Measurements from ENCODE around the gene ASCC1. TPM values are rescaled to one million over a fixed set of nuclear protein-coding genes. Genes with fewer than 3 reads are reported as not detected.
A peak's percentile ranks its signal among the peaks of the same experiment; 100 is the strongest.

ASCC1 gene
- total RNA-seq, 1 experiment from 2014 or later: 51.3 TPM

GRCh38 chr10:72126184-72126871 lies 89.7 kb downstream of the ASCC1 start:
- CTCF ChIA-PET: interaction anchor here (0.6 to 3.2 kb wide), 21 partner anchors 10 to 1031 kb away, joined by 3 to 11 read pairs (median 3); partner anchors contain the start of gene DDIT4
- no peaks in the 10 kb centered on the region for H3K27me3 Mint-ChIP-seq (ENCODE audit: unreplicated experiment)
- H3K27ac Mint-ChIP-seq (ENCODE audit: unreplicated experiment): no peak overlapping the region
- H3K36me3 Mint-ChIP-seq (ENCODE audit: insufficient read depth, unreplicated experiment): peaks cover 4% of the 10 kb centered on the region
- BruUV-seq (replicated peaks): no TSS peak
- no peak overlapping the region for H3K4me3 Mint-ChIP-seq (ENCODE audit: low read depth, unreplicated experiment)
- intact Hi-C loops (cut with micrococcal nuclease; ENCODE audit: unreplicated experiment): loop anchor here (1.0 to 2.0 kb wide), 3 partner anchors 78 to 208 kb away; no protein-coding TSS in a partner anchor
- peaks cover 32% of the 10 kb centered on the region for H3K4me1 Mint-ChIP-seq (ENCODE audit: low read depth, unreplicated experiment)
- DNase-seq: peak; percentile 24
- TF ChIP-seq CTCF (IDR thresholded peaks at IDR 0.05; ENCODE audit: unreplicated experiment): no peak
- H3K9me3 Mint-ChIP-seq (ENCODE audit: low read depth, unreplicated experiment): no peaks in the 10 kb centered on the region

- Mint-ChIP-seq H3K27ac (ENCODE audit: unreplicated experiment) (no peak overlapping the region), H3K9me3 (ENCODE audit: low read depth, unreplicated experiment) (no peaks in the 10 kb centered on the region)
These were observed 91.1 kb downstream of the ASCC1 start for GRCh38 chr10:72124989-72125388.

GRCh38 chr10:72124381-72124780 lies 91.7 kb downstream of the ASCC1 start:
- Mint-ChIP-seq H3K36me3 (ENCODE audit: insufficient read depth, unreplicated experiment) (peaks cover 4% of the 10 kb centered on the region), H3K4me1 (ENCODE audit: low read depth, unreplicated experiment) (peaks cover 32% of the 10 kb centered on the region), H3K27ac (ENCODE audit: unreplicated experiment) (no peak overlapping the region), H3K9me3 (ENCODE audit: low read depth, unreplicated experiment) (no peaks in the 10 kb centered on the region), H3K4me3 (ENCODE audit: low read depth, unreplicated experiment) (no peak overlapping the region), H3K27me3 (ENCODE audit: unreplicated experiment) (no peaks in the 10 kb centered on the region)
- CTCF ChIA-PET: interaction anchor here (0.6 to 0.8 kb wide), 3 partner anchors 29 to 207 kb away, joined by 3 to 7 read pairs (median 5); no protein-coding TSS in a partner anchor
- intact Hi-C loops (cut with micrococcal nuclease; ENCODE audit: unreplicated experiment): no loop called here
- no peak for TF ChIP-seq CTCF (IDR thresholded peaks at IDR 0.05; ENCODE audit: unreplicated experiment)
- no peak for DNase-seq
- no TSS peak for BruUV-seq (replicated peaks)

More at GRCh38 chr10:72124989-72125388, 91.1 kb downstream of the ASCC1 start:
- CTCF ChIA-PET: interaction anchor here (0.7 to 3.2 kb wide), 5 partner anchors 27 to 210 kb away, joined by 3 to 11 read pairs (median 6); no protein-coding TSS in a partner anchor
- intact Hi-C loops (cut with micrococcal nuclease; ENCODE audit: unreplicated experiment): no loop called here
- TF ChIP-seq CTCF (IDR thresholded peaks at IDR 0.05; ENCODE audit: unreplicated experiment): no peak
- H3K4me3 Mint-ChIP-seq (ENCODE audit: low read depth, unreplicated experiment): no peak overlapping the region
- DNase-seq: no peak
- peaks cover 4% of the 10 kb centered on the region for H3K36me3 Mint-ChIP-seq (ENCODE audit: insufficient read depth, unreplicated experiment)
- peaks cover 32% of the 10 kb centered on the region for H3K4me1 Mint-ChIP-seq (ENCODE audit: low read depth, unreplicated experiment)
- H3K27me3 Mint-ChIP-seq (ENCODE audit: unreplicated experiment): no peaks in the 10 kb centered on the region
- no TSS peak for BruUV-seq (replicated peaks)

- intact Hi-C loops (cut with micrococcal nuclease; ENCODE audit: unreplicated experiment): no loop called here
- DNase-seq: no peak
- no peaks in the 10 kb centered on the region for H3K9me3 Mint-ChIP-seq (ENCODE audit: low read depth, unreplicated experiment)
- TF ChIP-seq CTCF (IDR thresholded peaks at IDR 0.05; ENCODE audit: unreplicated experiment): no peak
- BruUV-seq (replicated peaks): no TSS peak
- H3K4me3 Mint-ChIP-seq (ENCODE audit: low read depth, unreplicated experiment): no peak overlapping the region
- peaks cover 4% of the 10 kb centered on the region for H3K36me3 Mint-ChIP-seq (ENCODE audit: insufficient read depth, unreplicated experiment)
- H3K4me1 Mint-ChIP-seq (ENCODE audit: low read depth, unreplicated experiment): peaks cover 32% of the 10 kb centered on the region
- H3K27ac Mint-ChIP-seq (ENCODE audit: unreplicated experiment): no peak overlapping the region
- CTCF ChIA-PET: no interaction called here
- no peaks in the 10 kb centered on the region for H3K27me3 Mint-ChIP-seq (ENCODE audit: unreplicated experiment)
These were observed 92.5 kb downstream of the ASCC1 start for GRCh38 chr10:72123616-72124015.
